C1 segment of cervical spinal cord (tissue), 14 donors: ENCODE results near the gene C5orf58.

Experiments used
- DNase-seq, 14 donors: peaks; one replicate each; lab custom pipeline; 2025; lab: John Stamatoyannopoulos, UW

Gene C5orf58

GRCh38 chr5:170256571-170256970, 23.8 kb downstream of the C5orf58 start:
- DNase-seq = no peak

- DNase-seq = no peak
These were observed 24.6 kb downstream of the C5orf58 start for GRCh38 chr5:170257370-170257769.

GRCh38 chr5:170261528-170262043, 28.8 kb downstream of the C5orf58 start:
- no peak for DNase-seq

GRCh38 chr5:170262061-170263045, 29.6 kb downstream of the C5orf58 start:
- DNase-seq = no peak

- no peak for DNase-seq
These were observed 31.1 kb downstream of the C5orf58 start for GRCh38 chr5:170263906-170264305.

- peak in 12 of 14 donors; percentile 20 to 83 (median 66) for DNase-seq
These were observed 32.7 kb downstream of the C5orf58 start for GRCh38 chr5:170265522-170265921.

GRCh38 chr5:170266570-170267381, 34.0 kb downstream of the C5orf58 start:
- peak in 2 of 14 donors; percentile 18 to 37 for DNase-seq

GRCh38 chr5:170267431-170268152, 34.8 kb downstream of the C5orf58 start:
- DNase-seq = peak in 12 of 14 donors; percentile 10 to 80 (median 58)

GRCh38 chr5:170268153-170268689, 35.4 kb downstream of the C5orf58 start:
- no peak for DNase-seq

GRCh38 chr5:170268884-170269283, 36.1 kb downstream of the C5orf58 start:
- DNase-seq = peak in 2 of 14 donors; percentile 16 to 36

GRCh38 chr5:170269579-170269978, 36.8 kb downstream of the C5orf58 start:
- peak in 1 of 14 donors; percentile 15 for DNase-seq

- no peak for DNase-seq
These were observed 37.7 kb downstream of the C5orf58 start for GRCh38 chr5:170270293-170271069.

GRCh38 chr5:170273968-170274710, 41.4 kb downstream of the C5orf58 start:
- peak in 4 of 14 donors; percentile 23 to 44 (median 31) for DNase-seq

GRCh38 chr5:170275376-170275994, 42.7 kb downstream of the C5orf58 start:
- no peak for DNase-seq

GRCh38 chr5:170276140-170276539, 43.4 kb downstream of the C5orf58 start:
- no peak for DNase-seq

- DNase-seq = no peak
These were observed 45.1 kb downstream of the C5orf58 start for GRCh38 chr5:170277867-170278281.

- peak in 6 of 14 donors; percentile 20 to 47 (median 34) for DNase-seq
These were observed 46.0 kb downstream of the C5orf58 start for GRCh38 chr5:170278611-170279458.

GRCh38 chr5:170279459-170279817, 46.7 kb downstream of the C5orf58 start:
- DNase-seq = no peak
